ENCODE results near the gene NFE2L2. TPM values are rescaled to one million over a fixed set of nuclear protein-coding genes. Genes with fewer than 3 reads are reported as not detected.

NFE2L2 gene
- total and polyA plus RNA-seq, 9 of the 15 experiments (the other 6 are each of a cell fraction or from before 2014, with no cell fraction given): 29.3 to 120 (median 59.3) TPM

GRCh38 chr2:177265824-177266817, 1.6 kb upstream of the NFE2L2 start (continued):
- TF ChIP-seq CHAMP1 (IDR thresholded peaks at IDR 0.05): no peak
- no peak for TF ChIP-seq SIN3B (IDR thresholded peaks at IDR 0.05; ENCODE audit: low read depth)
- no peak for TF ChIP-seq ZNF143 (CRISPR knock-in tag; IDR thresholded peaks at IDR 0.05)
- TF ChIP-seq NFIX (CRISPR knock-in tag; IDR thresholded peaks at IDR 0.05; ENCODE audit: low read depth): no peak
- TF ChIP-seq ESRRA (IDR thresholded peaks at IDR 0.05; ENCODE audit: borderline replicate concordance, low read depth): peak; percentile 94; the same call in 1 of the 2 replicates
- TF ChIP-seq ZKSCAN1 (IDR thresholded peaks at IDR 0.05; ENCODE audit: low read depth, low read length): no peak
- TF ChIP-seq POLR2B (IDR thresholded peaks at IDR 0.05; ENCODE audit: low read depth, partially characterized antibody): no peak
- TF ChIP-seq SMAD2 (IDR thresholded peaks at IDR 0.05; ENCODE audit: low read depth, low read length): no peak
- TF ChIP-seq RB1 (IDR thresholded peaks at IDR 0.05; ENCODE audit: low read depth): no peak
- TF ChIP-seq ZNF175 (CRISPR knock-in tag; IDR thresholded peaks at IDR 0.05; ENCODE audit: low read depth): no peak
- peak; percentile 69; the same call in 1 of the 2 replicates for TF ChIP-seq HMBOX1 (IDR thresholded peaks at IDR 0.05)
- TF ChIP-seq RBM39 (optimal IDR thresholded peaks at IDR 0.05; ENCODE audit: low read depth, low read length): no peak
- peak; percentile 65 for TF ChIP-seq JUND (IDR thresholded peaks at IDR 0.05; ENCODE audit: borderline replicate concordance, low read depth, low read length)
- no peak; the same call in 2 of the 3 replicates for TF ChIP-seq JUND (tag; IDR thresholded peaks at IDR 0.05; ENCODE audit: borderline replicate concordance, low read depth, low read length)
- TF ChIP-seq TCF7L2 (IDR thresholded peaks at IDR 0.05; ENCODE audit: low read depth, low read length): no peak
- no peak for TF ChIP-seq ZNF324 (CRISPR knock-in tag; IDR thresholded peaks at IDR 0.05)
- TF ChIP-seq TFAP4 (CRISPR knock-in tag; IDR thresholded peaks at IDR 0.05; ENCODE audit: borderline replicate concordance): no peak
- no peak for TF ChIP-seq RFX1 (IDR thresholded peaks at IDR 0.05)
- TF ChIP-seq ZBTB43 (CRISPR knock-in tag; IDR thresholded peaks at IDR 0.05): no peak
- TF ChIP-seq PYGO2 (tag; IDR thresholded peaks at IDR 0.05): no peak
- no peak for TF ChIP-seq PREB (CRISPR knock-in tag; IDR thresholded peaks at IDR 0.05)

All from K562 (cell line).